GM12872 (cell line): Measurements from ENCODE around the gene SREBF1.

Experiments used
- TF ChIP-seq, protein P1 (sequence below): IDR thresholded peaks from 3 replicates; pipeline ENCODE4 v1.5.1; 2011; ENCODE audit warnings: low read depth, mild to moderate bottlenecking, low read length, moderate library complexity; ENCODE audit not compliant: insufficient read depth

Gene SREBF1

DNA sequence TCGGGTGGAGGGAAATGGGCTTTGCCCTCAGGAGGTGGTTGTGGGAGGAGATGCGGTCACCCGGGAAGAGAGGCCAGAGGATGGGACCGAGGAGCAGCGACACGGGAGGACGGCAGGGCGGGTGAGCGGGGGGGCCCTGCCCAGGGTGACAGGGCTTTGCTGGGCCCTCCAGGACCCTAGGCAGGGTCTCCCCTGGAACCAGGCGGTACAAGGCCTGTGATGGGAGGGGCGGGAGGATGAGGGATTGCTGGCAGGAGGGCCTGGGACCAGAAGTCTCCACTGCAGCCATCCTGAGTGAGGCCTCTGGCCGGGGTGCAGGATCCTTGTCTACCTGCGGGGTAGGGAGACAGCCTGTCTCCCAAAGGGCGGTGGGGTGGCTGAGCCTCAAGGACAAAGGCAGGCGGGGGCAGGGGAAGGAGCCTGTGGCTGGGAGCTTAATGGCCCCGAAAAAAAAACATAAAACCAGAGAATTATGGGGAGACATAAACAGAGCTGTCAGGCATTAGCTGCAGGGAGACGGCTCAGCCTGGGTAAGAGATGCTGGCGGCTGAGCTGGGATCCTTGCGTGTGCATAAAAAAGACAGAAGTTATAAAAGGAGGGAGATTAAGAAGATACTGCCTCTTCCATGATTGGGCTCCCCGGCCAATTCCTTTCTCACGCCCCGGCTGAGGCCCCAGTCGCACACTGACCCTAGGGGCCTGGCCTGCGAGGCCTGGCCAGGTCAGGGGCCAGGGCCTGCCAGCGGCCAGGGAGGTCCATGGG is 66.7 kb downstream of the SREBF1 start:
- TF ChIP-seq, protein P1, sequence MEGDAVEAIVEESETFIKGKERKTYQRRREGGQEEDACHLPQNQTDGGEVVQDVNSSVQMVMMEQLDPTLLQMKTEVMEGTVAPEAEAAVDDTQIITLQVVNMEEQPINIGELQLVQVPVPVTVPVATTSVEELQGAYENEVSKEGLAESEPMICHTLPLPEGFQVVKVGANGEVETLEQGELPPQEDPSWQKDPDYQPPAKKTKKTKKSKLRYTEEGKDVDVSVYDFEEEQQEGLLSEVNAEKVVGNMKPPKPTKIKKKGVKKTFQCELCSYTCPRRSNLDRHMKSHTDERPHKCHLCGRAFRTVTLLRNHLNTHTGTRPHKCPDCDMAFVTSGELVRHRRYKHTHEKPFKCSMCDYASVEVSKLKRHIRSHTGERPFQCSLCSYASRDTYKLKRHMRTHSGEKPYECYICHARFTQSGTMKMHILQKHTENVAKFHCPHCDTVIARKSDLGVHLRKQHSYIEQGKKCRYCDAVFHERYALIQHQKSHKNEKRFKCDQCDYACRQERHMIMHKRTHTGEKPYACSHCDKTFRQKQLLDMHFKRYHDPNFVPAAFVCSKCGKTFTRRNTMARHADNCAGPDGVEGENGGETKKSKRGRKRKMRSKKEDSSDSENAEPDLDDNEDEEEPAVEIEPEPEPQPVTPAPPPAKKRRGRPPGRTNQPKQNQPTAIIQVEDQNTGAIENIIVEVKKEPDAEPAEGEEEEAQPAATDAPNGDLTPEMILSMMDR, result no peak

DNA sequence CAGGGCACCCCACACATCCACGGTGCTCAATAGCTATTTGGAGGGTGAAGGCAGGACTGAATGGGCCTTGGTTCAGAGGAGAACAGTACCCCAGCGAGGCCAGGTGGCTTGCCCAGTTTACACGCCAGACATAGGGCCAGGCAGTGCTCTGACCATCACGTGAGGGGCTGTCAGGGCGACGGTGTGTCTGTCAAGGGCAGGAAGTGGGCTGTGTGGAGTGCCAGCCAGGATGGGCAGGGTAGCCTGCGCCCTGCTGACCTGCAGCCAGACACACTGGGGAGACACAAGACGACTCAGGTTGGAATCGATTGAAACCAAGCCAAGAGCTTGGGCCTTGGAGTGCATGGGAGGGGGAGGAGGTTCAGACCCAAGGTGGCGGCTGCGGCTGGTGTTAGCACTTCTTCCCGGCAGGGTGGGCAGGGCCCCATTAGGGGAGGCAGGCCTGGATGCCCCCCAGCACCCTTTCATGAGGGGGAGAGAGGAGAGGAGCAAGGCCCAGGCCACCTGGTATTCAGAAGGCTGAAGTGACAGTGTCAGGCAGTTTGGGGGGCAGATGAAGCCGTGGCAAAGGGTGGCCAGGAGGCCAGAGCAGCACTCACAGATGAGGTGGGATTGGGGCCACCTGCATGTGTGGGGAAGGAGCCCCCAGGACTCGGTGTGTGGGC is 68.2 kb downstream of the SREBF1 start:
- TF ChIP-seq, protein P1, result no peak

DNA sequence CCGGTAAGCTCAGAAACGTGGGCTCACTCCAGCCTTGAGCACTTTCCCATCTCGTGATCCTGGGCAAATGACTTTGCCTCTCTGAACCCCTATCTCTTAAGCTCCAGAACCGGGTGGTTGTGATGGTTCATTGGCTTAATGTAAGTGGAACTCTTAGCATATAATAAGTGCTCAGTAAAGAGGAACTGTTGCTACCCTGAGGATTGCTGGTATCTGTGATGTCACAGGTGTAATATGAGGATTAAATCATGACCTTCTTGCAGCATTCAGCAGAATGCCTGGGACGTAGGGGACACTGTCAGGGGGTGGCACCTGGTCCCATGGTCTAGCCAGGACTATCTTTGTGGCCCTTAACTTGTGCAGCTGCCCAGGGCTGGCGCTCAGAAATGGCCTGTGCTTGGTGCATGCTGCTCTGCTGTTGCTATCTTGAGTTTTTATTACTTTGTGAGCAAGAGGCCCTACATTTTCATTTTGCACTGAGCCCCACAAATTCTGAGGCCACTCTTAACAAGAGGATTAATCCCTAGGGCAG is 68.8 kb downstream of the SREBF1 start:
- TF ChIP-seq, protein P1, result no peak

DNA sequence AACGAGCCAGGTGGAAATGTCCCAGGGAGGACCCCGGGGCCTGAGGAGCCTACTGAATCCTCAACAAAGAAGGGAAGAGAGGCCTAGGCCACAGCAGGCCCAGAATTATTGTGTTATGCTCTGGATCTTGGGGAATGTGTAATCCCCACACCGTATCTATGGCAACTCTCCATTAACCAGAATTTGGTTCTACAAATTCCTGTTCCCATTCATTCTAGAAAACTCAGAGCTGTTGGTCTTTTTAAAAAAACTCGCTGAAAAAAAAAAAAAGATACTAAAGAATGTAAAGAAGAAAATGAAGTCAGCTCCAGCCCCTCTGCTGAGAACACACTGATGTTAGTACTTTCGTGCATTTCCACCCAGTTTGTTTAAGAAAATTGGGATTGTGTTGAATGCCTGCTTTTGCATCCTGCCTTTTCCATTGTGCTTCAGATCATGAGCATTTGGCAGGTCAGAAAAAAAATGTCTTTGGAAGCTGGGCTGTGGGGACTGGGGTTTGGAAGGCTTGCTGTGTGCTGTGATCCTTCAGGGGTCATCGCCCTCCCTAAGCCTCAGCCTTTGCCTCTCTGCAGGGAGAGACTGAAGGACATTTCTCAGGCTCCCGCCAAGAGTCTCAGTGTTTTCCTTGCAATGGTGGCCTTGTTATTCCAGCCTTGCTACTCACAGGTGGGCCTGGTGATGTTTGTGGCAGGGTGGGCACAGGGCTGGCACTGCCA is 69.5 kb downstream of the SREBF1 start:
- TF ChIP-seq, protein P1, result no peak

DNA sequence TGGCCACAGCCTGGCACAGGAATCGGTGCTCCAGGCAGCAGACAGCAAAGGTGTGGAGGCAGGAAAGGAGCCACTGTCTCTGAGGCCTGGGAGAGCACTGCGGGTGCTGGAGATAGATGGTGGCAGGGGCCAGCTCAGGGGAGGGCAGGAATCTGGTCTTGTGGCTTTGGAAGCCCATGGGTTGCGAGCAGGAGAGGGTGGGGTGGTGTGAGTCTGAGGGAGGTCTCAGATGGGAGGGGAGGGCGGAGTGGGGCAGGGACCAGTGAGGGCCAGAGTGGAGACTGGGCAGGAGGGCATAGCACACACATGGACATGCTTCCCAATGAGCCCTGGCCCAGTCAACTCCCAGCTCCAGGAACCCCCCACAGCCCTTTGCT is 70.1 kb downstream of the SREBF1 start:
- TF ChIP-seq, protein P1, result no peak

DNA sequence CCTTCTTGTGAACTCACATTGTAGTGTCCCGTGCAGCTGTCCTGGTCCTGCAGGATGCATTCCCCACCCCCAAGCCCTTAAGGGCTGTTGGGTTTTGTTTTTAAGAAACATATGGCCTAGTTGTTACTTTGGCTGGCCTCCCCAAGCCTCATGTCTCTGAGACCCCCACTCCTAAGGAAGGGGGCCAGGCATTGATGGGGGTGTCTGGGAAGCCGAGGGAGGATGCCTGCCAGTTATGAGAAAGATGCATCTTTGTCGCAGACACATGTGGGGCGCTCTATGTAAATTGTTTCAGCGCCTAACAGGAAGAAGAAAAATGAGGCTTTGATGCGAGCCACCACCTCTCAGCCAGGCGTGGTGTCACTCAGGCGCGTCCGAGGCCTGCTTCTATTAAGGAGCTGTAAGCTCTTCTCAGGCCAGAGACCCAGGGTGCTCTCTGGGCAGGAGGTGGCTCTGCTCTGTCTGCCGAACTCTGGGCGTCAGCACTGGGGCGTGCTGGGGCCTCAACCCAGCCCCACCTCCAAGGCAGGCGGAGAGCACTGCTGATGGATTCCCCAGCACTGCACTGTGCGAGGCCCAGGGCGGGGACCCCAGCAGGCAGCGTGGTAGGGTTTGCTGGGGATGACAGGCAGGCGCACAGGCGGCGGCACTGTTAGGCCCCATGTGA is 70.6 kb downstream of the SREBF1 start:
- TF ChIP-seq, protein P1, result no peak
